Endothelial cell of umbilical vein (primary cell): ENCODE data around the gene TTC21B. TPM values are rescaled to one million over a fixed set of nuclear protein-coding genes. Genes with fewer than 3 reads are reported as not detected.

Experiments used
- BruUV-seq: library from RNA; stranded (reverse); fragments of 400-500 nt; replicated peaks from 2 replicates; lab custom pipeline; 2021; lab: Mats Ljungman, UMichigan
- CTCF ChIA-PET: fragments of 300-600, 350-600 bp; sonication (Branson Sonifier 250); formaldehyde crosslinking; loops from one replicate; lab custom pipeline; 2021; ENCODE audit warnings: antibody characterized with exemption, inconsistent platforms; lab: Charles Lee
- POLR2A ChIA-PET: fragments of 300-600, 350-600 bp; sonication (Branson Sonifier 250); formaldehyde crosslinking; loops from one replicate; lab custom pipeline; 2021; ENCODE audit warnings: antibody characterized with exemption, inconsistent platforms; lab: Charles Lee
- DNase-seq: peaks from one replicate; pipeline ENCODE4 v3.0.0-alpha.2; 2011; ENCODE audit warnings: low read depth, low spot score
- FAIRE-seq: peaks from 2 replicates; lab custom pipeline; 2011; peaks lifted over from hg19 to GRCh38; lab: Jason Lieb, UNC
- H2AFZ ChIP-seq: 2 replicates; pipeline ENCODE4 v1.6.0; 2012; ENCODE audit warnings: low read depth, low read length, control low read depth, inconsistent platforms
- H3K27ac ChIP-seq: 2 replicates; pipeline ENCODE4 v1.5.1; 2011; ENCODE audit warnings: low read depth, mild to moderate bottlenecking, control low read depth, low read length, moderate library complexity; ENCODE audit not compliant: insufficient read depth
- H3K27me3 ChIP-seq, 2 experiments: 2 replicates each; pipeline versions ENCODE4 v1.6.0 to v1.6.1; 2011; ENCODE audit warnings: low read length in 2 of 2, mixed read lengths in 1 of 2; ENCODE audit not compliant: control insufficient read depth in 2 of 2, insufficient read depth in 2 of 2
- H3K36me3 ChIP-seq, 2 experiments: 2 replicates in 1 of 2; 3 replicates in 1 of 2; pipeline ENCODE4 v1.5.1; 2011; ENCODE audit warnings: low read length in 2 of 2, mild to moderate bottlenecking in 1 of 2, moderate library complexity in 1 of 2; ENCODE audit not compliant: control insufficient read depth in 2 of 2, insufficient read depth in 2 of 2; ENCODE audit errors: extremely low read depth in 1 of 2
- H3K4me1 ChIP-seq: 3 replicates; pipeline ENCODE4 v1.5.1; 2011; ENCODE audit warnings: mild to moderate bottlenecking, low read length; ENCODE audit not compliant: control insufficient read depth, insufficient read depth; ENCODE audit errors: extremely low read depth
- H3K4me2 ChIP-seq: 2 replicates; pipeline ENCODE4 v1.6.1; 2011; ENCODE audit warnings: low read length, control low read depth, mixed read lengths; ENCODE audit not compliant: insufficient read depth
- H3K4me3 ChIP-seq, 3 experiments: fragments of 200-600 bp in 1 of 3; sonication (generic), shearing (Covaris generic) in 1 of 3; replicated peaks in 1 of 3; 2 replicates each; pipeline ENCODE4 v1.5.1; 2011 to 2016; ENCODE audit warnings: control low read depth in 3 of 3, low read length in 3 of 3, mild to moderate bottlenecking in 2 of 3, inconsistent platforms in 1 of 3, low read depth in 1 of 3, moderate library complexity in 1 of 3; ENCODE audit not compliant: insufficient read depth in 1 of 3
- H3K79me2 ChIP-seq: 2 replicates; pipeline ENCODE4 v1.6.0; 2012; ENCODE audit warnings: low read length, inconsistent platforms; ENCODE audit not compliant: control insufficient read depth, insufficient read depth
- H3K9ac ChIP-seq: replicated peaks from 2 replicates; pipeline ENCODE3; 2011; ENCODE audit warnings: low read length, control low read depth; ENCODE audit not compliant: insufficient read depth; ENCODE audit errors: extremely low read depth
- H3K9me1 ChIP-seq: replicated peaks from 3 replicates; pipeline ENCODE4 v1.6.0; 2011; ENCODE audit warnings: mild to moderate bottlenecking, low read length; ENCODE audit not compliant: control insufficient read depth, insufficient read depth; ENCODE audit errors: extremely low read depth
- H3K9me3 ChIP-seq: replicated peaks from 2 replicates; pipeline ENCODE4 v1.5.1; 2012; ENCODE audit warnings: low read length, inconsistent platforms; ENCODE audit not compliant: control insufficient read depth, insufficient read depth
- H4K20me1 ChIP-seq: replicated peaks from 2 replicates; pipeline ENCODE3; 2011; ENCODE audit warnings: mild to moderate bottlenecking, low read length; ENCODE audit not compliant: control insufficient read depth, insufficient read depth; ENCODE audit errors: extremely low read depth
- CTCF ChIP-seq, 2 donors: IDR thresholded peaks; 1 replicate in 1 of 2; 2 replicates in 1 of 2; pipeline ENCODE4 v1.5.1; 2011; ENCODE audit warnings: low read length in 2 of 2, mild to moderate bottlenecking in 2 of 2, moderate library complexity in 2 of 2, control low read depth in 1 of 2, inconsistent platforms in 1 of 2, low read depth in 1 of 2; ENCODE audit not compliant: insufficient read depth in 1 of 2; ENCODE audit errors: extremely low read depth in 1 of 2
- EZH2 ChIP-seq: IDR thresholded peaks from 2 replicates; pipeline ENCODE4 v1.6.1; 2012; ENCODE audit warnings: borderline replicate concordance, low read depth, mild to moderate bottlenecking, moderate library complexity, low read length, inconsistent platforms; ENCODE audit not compliant: severe bottlenecking
- FOS ChIP-seq: IDR thresholded peaks from 2 replicates; pipeline ENCODE4 v1.6.1; 2011; ENCODE audit warnings: mild to moderate bottlenecking, low read length, moderate library complexity, borderline replicate concordance; ENCODE audit not compliant: insufficient read depth
- GATA2 ChIP-seq: IDR thresholded peaks from 2 replicates; pipeline ENCODE4 v1.7.0; 2011; ENCODE audit warnings: low read depth, mild to moderate bottlenecking, moderate library complexity, mixed read lengths, low read length; ENCODE audit not compliant: insufficient read length, insufficient read depth
- JUN ChIP-seq: IDR thresholded peaks from 2 replicates; pipeline ENCODE4 v1.6.1; 2011; ENCODE audit warnings: borderline replicate concordance, low read depth; ENCODE audit not compliant: insufficient read length, insufficient read depth
- MAX ChIP-seq: IDR thresholded peaks from 2 replicates; pipeline ENCODE4 v1.6.1; 2011; ENCODE audit not compliant: insufficient read depth, insufficient read length
- MYC ChIP-seq: IDR thresholded peaks from one replicate; pipeline ENCODE4 v1.6.1; 2011; ENCODE audit warnings: mild to moderate bottlenecking, low read depth, low read length
- POLR2A ChIP-seq: IDR thresholded peaks from 2 replicates; pipeline ENCODE4 v1.6.1; 2012; ENCODE audit warnings: low read depth, mild to moderate bottlenecking, control low read depth, low read length
- POLR2AphosphoS5 ChIP-seq: IDR thresholded peaks from 2 replicates; pipeline ENCODE4 v1.6.1; 2012; ENCODE audit warnings: low read depth, mild to moderate bottlenecking, control low read depth, low read length, moderate library complexity; ENCODE audit not compliant: insufficient read depth
- dilution Hi-C: fragments of 300-500 bp; cut with MboI; formaldehyde crosslinking; loops from one replicate; pipeline ENCODE4 v1.15.0; 2019; ENCODE audit warnings: low sequenced_read_pairs; ENCODE audit not compliant: extremely low pct_ligation_motif_present
- intact Hi-C: fragments of 100-400 bp; cut with micrococcal nuclease; formaldehyde crosslinking; loops from one replicate; pipeline ENCODE4 v1.10.0; 2022
- polyA plus RNA-seq, 4 experiments: library from polyadenylated mRNA; depleted of rRNA in 3 of 4; stranded (reverse) in 3 of 4; unstranded in 1 of 4; fragments of >200 nt; gene quantifications; 2 replicates each; pipeline versions ENCODE4 v1.2.1 to v1.2.3, GENCODE V29; 2011 to 2012; ENCODE audit warnings: missing spikeins in 1 of 4
- total RNA-seq: library from RNA; stranded (reverse); gene quantifications from 2 replicates; pipeline ENCODE4 v1.2.3, GENCODE V29; 2021

The TTC21B gene
- total and polyA plus RNA-seq, 2 donors (not counting 3 experiments of a cell fraction or from before 2014, with no cell fraction given) = 8.0 to 21.9 TPM

- ChIA-PET CTCF (interaction anchor here (7.5 kb wide), 1 partner anchor 12 kb away, joined by 48 read pairs; no protein-coding TSS in a partner anchor), POLR2A (no interaction called here)
- Histone ChIP-seq H3K79me2 (no peaks in the 10 kb centered on the region), H3K9me3 (no peaks in the 10 kb centered on the region), H4K20me1 (no peaks in the 10 kb centered on the region), H3K4me1 (no peaks in the 10 kb centered on the region), H3K27ac (no peak overlapping the region), H2AFZ (no peak overlapping the region), H3K27me3 (no peaks in the 10 kb centered on the region), H3K4me3 (no peak overlapping the region), H3K4me2 (no peak overlapping the region), H3K9ac (no peak overlapping the region), H3K36me3 (peaks cover 2 to 10% of the 10 kb centered on the region in 2 experiments), H3K9me1 (no peaks in the 10 kb centered on the region)
- intact Hi-C loops = no loop called here
- FAIRE-seq = no peak
- no TSS peak for BruUV-seq
- no peak for DNase-seq
- dilution Hi-C loops = no loop called here
- no peak for TF ChIP-seq GATA2
- TF ChIP-seq MAX = no peak
- no peak for TF ChIP-seq EZH2
- no peak for TF ChIP-seq POLR2A
- TF ChIP-seq CTCF (IDR thresholded peaks at IDR 0.05; ENCODE audit: extremely low read depth in 1 of 2, insufficient read depth in 1 of 2, low read depth in 1 of 2, low read length in 2 of 2) = no peak
- no peak for TF ChIP-seq JUN
- no peak for TF ChIP-seq MYC
- no peak for TF ChIP-seq FOS
- TF ChIP-seq POLR2AphosphoS5 = no peak
These were observed 67.0 kb downstream of the TTC21B start for GRCh38 chr2:165886487-165887146.
